NCI-H446 treated with DMSO at 0.1 percent for 48 hours (cell line): ENCODE results near the gene SLC39A3.

Experiments used
- DNase-seq: peaks from one replicate; lab custom pipeline; 2025; lab: John Stamatoyannopoulos, UW

Gene SLC39A3

GRCh38 chr19:2703077-2703437 is 36.8 kb downstream of the SLC39A3 start:
- DNase-seq, result no peak

DNA sequence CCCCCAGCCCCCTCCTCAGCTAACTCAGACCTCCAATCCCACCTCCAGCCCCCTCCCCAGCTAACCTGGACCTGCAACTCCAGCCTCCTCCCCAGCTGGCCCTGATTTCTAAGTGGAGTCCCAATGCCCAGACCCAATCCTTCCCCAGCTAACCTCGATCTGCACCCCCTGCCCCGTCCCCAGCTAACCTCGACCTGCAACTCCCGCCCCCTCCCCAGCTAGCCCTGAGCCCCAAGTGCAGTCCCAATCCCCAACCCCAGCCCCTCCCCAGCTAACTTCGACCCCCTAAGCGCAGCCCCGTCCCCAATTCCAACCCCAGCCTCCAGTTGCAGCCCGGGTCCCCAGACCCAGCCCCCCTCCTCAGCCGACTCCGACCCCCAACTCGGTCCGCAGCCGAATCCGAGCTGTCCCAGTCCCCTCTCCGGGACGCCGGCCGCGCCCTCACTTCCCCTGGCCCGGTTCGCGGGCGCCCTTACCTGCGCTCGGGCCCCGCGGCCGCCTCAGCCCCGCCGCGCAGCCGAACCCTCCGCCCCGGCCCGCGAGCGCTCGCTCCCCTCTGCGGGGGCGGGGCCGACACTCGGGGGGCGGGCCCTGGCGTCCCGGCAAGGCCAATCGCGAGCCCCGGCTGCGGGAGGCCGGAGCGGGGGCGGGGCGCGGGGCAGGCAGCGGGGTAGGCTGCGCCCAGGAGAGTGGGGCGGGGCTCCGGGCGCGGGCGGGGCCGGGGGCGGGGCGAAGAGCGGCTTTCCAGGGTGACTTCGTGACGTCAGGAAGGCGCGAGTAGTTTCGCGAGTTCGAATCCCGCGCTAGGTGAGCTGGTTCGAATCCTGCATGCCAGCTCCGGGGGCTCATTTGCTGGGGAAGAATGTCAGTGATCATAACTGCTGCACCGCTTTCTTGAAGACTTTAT is 37.4 kb downstream of the SLC39A3 start, which contains the start of gene GNG7:
Gene GNG7 (minus strand): TSS at position 525 of the 907 bp plus-strand sequence. CDS start 182,006 bp downstream, outside the sequence.
- peak; percentile 74 for DNase-seq

DNA sequence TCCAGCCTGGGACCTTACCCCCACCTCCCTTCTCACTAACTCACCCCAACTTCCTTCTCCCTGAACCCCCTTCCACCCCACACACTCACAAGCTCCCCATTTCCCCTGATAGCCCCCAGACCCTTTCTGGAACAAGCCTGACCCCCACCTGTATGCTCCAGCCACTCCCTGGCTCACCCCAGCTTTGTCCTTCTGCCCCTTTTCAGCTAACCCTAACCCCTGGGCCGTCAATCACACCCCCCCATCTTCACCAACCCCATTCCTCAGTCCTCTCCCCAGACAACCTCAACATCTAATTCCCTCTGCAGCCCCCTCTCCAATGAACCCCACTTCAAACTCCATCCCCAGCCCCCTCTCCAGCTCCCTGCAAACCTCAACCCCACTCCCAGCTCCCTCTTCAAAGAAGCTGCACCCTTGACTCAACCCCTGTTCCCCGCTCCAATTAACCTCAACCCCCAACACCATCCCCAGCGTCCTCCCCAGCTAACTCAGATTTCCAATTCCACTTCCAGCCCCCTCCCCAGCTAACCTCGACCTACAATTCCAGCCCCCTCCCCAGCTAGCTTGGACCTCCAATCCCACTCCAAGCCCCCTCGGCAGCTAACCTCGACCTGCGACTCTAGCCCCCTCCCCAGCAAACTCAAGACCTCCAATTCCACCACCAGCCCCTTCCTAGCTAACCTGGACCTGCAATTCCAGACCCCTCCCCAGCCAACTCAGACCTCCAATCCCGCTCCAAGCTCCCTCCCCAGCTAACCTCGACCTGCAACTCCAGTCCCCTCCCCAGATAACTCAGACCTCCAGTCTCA is 38.3 kb downstream of the SLC39A3 start:
- DNase-seq, result no peak

DNA sequence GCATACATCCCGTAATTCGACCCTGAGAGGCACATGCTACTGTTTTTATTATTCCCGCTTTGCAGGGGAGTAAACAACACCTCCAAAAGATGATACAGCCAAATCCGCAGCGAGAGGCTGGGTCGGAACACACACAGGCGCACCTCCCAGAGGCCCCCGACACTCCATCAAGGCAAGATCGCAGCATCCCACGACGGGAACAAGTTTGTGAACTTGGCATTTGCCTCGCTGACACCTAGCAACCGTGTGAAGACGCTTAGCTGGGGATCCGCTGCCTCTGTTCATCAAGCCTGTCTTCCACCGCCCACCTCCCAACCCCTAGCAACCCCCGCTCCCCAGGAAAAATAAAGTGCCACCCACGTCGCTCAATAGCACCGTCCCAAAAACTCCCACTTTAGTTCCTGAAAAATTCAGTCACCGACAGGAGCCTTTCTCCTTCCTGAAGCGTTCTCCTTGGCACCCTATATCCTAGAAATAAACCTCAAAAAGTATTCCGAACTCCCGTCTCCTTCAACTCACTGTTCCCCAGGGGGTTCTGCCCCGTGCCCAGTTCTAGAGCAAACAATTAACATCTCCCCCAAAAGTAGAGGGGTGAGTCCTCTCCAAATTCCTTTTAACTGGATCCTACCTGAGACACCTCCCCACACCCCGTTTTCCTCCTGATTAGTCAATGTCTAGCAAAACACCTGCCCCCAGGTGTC is 39.0 kb downstream of the SLC39A3 start:
- DNase-seq, result no peak

DNA sequence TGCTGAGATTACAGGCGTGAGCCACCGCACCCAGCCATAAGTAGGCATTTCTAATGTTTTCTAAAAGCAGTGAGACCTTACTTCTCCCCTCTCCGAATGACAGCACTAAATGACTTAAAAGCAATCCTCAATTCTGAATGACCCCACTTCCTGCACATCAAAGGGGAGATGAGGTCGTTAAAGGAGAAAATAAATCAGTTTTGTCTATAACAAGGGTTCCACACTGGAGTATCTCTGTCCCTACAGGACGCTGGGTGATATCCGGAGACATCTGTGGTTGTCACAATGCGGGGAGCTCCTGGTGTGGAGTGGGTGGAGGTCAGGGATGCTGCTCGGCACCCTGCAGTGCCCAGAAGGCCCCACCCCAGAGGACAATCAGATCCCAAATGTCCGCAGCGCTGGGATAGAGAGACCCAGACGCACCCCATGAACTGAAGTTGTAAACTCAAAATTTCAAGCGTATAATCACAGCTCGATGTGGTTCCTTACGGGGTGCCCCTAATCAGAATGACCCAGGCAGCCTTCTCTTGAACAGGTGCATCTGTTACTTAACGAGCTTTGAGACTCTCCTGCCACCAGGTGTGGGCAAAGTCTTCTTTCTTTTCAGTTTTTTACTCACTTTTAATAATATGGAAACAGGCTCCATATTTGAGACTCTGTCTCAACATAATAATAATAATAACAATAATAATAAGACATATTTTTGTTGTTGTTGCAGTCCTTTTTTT is 40.2 kb downstream of the SLC39A3 start:
- no peak for DNase-seq

GRCh38 chr19:2694196-2694595 is 45.6 kb downstream of the SLC39A3 start:
- no peak for DNase-seq

GRCh38 chr19:2693492-2694160 is 46.2 kb downstream of the SLC39A3 start:
- no peak for DNase-seq

GRCh38 chr19:2691951-2692350 is 47.9 kb downstream of the SLC39A3 start:
- DNase-seq, result no peak

DNA sequence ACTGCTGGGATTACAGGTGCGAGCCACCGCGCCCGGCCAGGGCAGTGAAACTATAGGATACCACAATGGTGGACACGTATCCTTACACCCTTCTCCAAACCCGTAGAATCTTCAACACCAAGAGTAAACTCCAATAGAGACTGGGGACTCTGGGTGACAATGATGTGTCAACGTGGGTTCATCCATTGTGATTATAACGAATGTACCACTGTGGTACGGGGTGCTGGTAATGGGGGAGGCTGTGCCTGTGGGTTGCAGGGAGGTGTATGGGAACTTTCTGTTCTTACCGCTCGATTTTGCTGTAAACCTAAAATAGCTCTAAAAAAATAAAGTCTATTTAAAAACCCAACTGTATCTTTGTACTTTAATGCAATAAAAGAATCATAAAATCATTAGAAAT is 49.0 kb downstream of the SLC39A3 start:
- DNase-seq, result no peak

DNA sequence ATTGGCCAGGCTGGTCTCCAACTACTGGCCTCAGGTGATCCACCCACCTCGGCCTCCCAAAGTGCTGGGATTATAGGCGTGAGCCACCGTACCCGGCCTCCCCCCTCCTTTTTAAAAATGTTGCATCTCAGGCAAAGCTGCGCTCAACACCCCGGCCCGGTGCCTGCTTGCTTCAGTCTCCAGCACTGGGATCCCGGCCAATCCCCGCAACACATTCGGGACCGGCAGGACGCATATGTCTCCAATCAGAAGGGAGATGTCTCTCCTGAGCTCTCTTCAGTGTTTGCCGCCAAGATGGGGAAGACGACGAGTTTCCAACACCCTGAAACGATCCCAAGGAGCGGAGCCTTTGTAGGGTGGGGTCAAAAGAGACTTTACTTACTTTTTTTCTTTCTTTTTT is 53.5 kb downstream of the SLC39A3 start:
- no peak for DNase-seq

- DNase-seq, result no peak
Measured at GRCh38 chr19:2685204-2685704, 54.6 kb downstream of the SLC39A3 start.

GRCh38 chr19:2683430-2684003 is 56.3 kb downstream of the SLC39A3 start:
- no peak for DNase-seq
